Mesothelial cell of epicardium (in vitro differentiated cells): Measurements from ENCODE around the gene OXSM. TPM values are rescaled to one million over a fixed set of nuclear protein-coding genes. Genes with fewer than 3 reads are reported as not detected.

Experiments
- total RNA-seq: library from RNA; stranded (reverse); gene quantifications from 3 replicates; pipeline ENCODE4 v1.2.1, GENCODE V29; 2021

The OXSM gene
- total RNA-seq, 1 donor from 2014 or later: 12.8 TPM

Other genes with a start within 250 kb of the OXSM start
- gene TOP2B, start 125.2 kb upstream of the OXSM start, total RNA-seq: 194 to 203 TPM (median 203 TPM) in 3 replicates
- 31.5 to 32.7 TPM (median 32.2 TPM) in 3 replicates for gene NGLY1, start 6.6 kb upstream of the OXSM start, total RNA-seq